B cell (primary cell): ENCODE data around the gene SLC39A7. TPM values are rescaled to one million over a fixed set of nuclear protein-coding genes. Genes with fewer than 3 reads are reported as not detected.

Experiments used
- ATAC-seq: fragments of 200-7000 bp; cut with Tn5 transposase; one replicate; pipeline ENCODE4 v1.10.0; 2021; ENCODE audit warnings: low read depth, mild to moderate bottlenecking, moderate number of reproducible peaks, moderate library complexity
- CTCF ChIA-PET: fragments of 350-600 bp; sonication (Branson Sonifier 250); formaldehyde crosslinking; loops from one replicate; lab custom pipeline; 2021; ENCODE audit warnings: antibody characterized with exemption, inconsistent platforms; lab: Charles Lee
- POLR2A ChIA-PET: fragments of 350-600 bp; sonication (Branson Sonifier 250); formaldehyde crosslinking; loops from one replicate; lab custom pipeline; 2021; ENCODE audit warnings: antibody characterized with exemption; lab: Charles Lee
- DNase-seq: peaks from one replicate; pipeline ENCODE4 v3.0.0; 2013
- H2AFZ ChIP-seq: 2 replicates; pipeline ENCODE4 v1.6.1; 2012; ENCODE audit warnings: mild to moderate bottlenecking, low read depth, low read length; ENCODE audit not compliant: insufficient read depth, poor library complexity, severe bottlenecking
- H3K27ac ChIP-seq, 2 donors: 1 replicate in 1 of 2; 2 replicates in 1 of 2; pipeline ENCODE4 v1.5.1; 2012 to 2013; ENCODE audit warnings: low read length in 2 of 2, mild to moderate bottlenecking in 2 of 2, moderate library complexity in 1 of 2
- H3K27me3 ChIP-seq, 4 experiments: fragments of 200-600 bp in 1 of 4; sonication (generic) in 1 of 4; replicated peaks in 1 of 4; 1 replicate in 2 of 4; 2 replicates in 2 of 4; pipeline versions ENCODE4 v1.6.1 to v1.7.0; 2013 to 2016; ENCODE audit warnings: low read length in 3 of 4, mild to moderate bottlenecking in 2 of 4, mixed read lengths in 1 of 4, moderate library complexity in 1 of 4; ENCODE audit not compliant: insufficient read depth in 4 of 4, control insufficient read depth in 3 of 4; ENCODE audit errors: control extremely low read depth in 1 of 4
- H3K36me3 ChIP-seq, 2 experiments: replicated peaks in 1 of 2; 1 replicate in 1 of 2; 2 replicates in 1 of 2; pipeline versions ENCODE4 v1.6.1 to v1.7.1; 2013; ENCODE audit warnings: low read length in 1 of 2; ENCODE audit not compliant: insufficient read depth in 2 of 2, control insufficient read depth in 1 of 2; ENCODE audit errors: control extremely low read depth in 1 of 2, extremely low read depth in 1 of 2
- H3K4me1 ChIP-seq, 2 donors: fragments of 200-600 bp in 1 of 2; sonication (generic) in 1 of 2; 1 replicate in 1 of 2; 2 replicates in 1 of 2; pipeline versions ENCODE4 v1.5.1 to v1.6.1; 2013 to 2017; ENCODE audit warnings: low read length in 2 of 2; ENCODE audit not compliant: control insufficient read depth in 2 of 2, insufficient read depth in 2 of 2
- H3K4me2 ChIP-seq: replicated peaks from 2 replicates; pipeline ENCODE3; 2012; ENCODE audit warnings: mild to moderate bottlenecking, low read depth, low read length; ENCODE audit not compliant: poor library complexity, severe bottlenecking
- H3K4me3 ChIP-seq, 5 experiments: fragments of 200-600 bp in 1 of 5; sonication (generic) in 1 of 5; 1 replicate in 3 of 5; 2 replicates in 2 of 5; pipeline versions ENCODE4 v1.5.1 to v1.7.0; 2011 to 2016; ENCODE audit warnings: low read length in 4 of 5, mild to moderate bottlenecking in 4 of 5, low read depth in 2 of 5, control low read depth in 1 of 5, moderate library complexity in 1 of 5; ENCODE audit not compliant: insufficient read depth in 1 of 5; ENCODE audit errors: control extremely low read depth in 1 of 5, extremely low read depth in 1 of 5
- H3K79me2 ChIP-seq: fragments of 200-600 bp; sonication (generic); one replicate; pipeline ENCODE4 v1.6.0; 2016; ENCODE audit warnings: low read length; ENCODE audit not compliant: control insufficient read depth, insufficient read depth
- H3K9ac ChIP-seq: fragments of 200-600 bp; sonication (generic); 2 replicates; pipeline ENCODE4 v1.6.1; 2017; ENCODE audit warnings: mild to moderate bottlenecking, low read length, moderate library complexity
- H3K9me3 ChIP-seq, 3 donors: one replicate each; pipeline versions ENCODE4 v1.6.1 to v1.7.1; 2013; ENCODE audit warnings: low read length in 2 of 3; ENCODE audit not compliant: control insufficient read depth in 2 of 3, insufficient read depth in 1 of 3; ENCODE audit errors: control extremely low read depth in 1 of 3
- H4K20me1 ChIP-seq: 2 replicates; pipeline ENCODE4 v1.6.0; 2012; ENCODE audit warnings: mild to moderate bottlenecking, low read length; ENCODE audit not compliant: insufficient read depth, control insufficient read depth, poor library complexity, severe bottlenecking
- H3K27ac Mint-ChIP-seq: one replicate; pipeline ENCODE4 v1.8.0; 2021; ENCODE audit warnings: mixed read lengths
- H3K27me3 Mint-ChIP-seq: one replicate; pipeline ENCODE4 v1.8.0; 2021; ENCODE audit warnings: mixed read lengths
- H3K4me1 Mint-ChIP-seq: one replicate; pipeline ENCODE4 v1.8.0; 2021; ENCODE audit warnings: mixed read lengths
- H3K4me3 Mint-ChIP-seq: one replicate; pipeline ENCODE4 v1.8.0; 2021; ENCODE audit warnings: mixed read lengths
- H3K9me3 Mint-ChIP-seq: one replicate; pipeline ENCODE4 v1.8.0; 2022; ENCODE audit warnings: mixed read lengths; ENCODE audit not compliant: insufficient read depth
- EZH2 ChIP-seq: IDR thresholded peaks from 2 replicates; pipeline ENCODE4 v1.6.1; 2012; ENCODE audit warnings: borderline replicate concordance, low read depth, mild to moderate bottlenecking, moderate library complexity, low read length; ENCODE audit not compliant: insufficient read depth, poor library complexity, severe bottlenecking
- whole genome bisulfite sequencing: methylation state at CpG from one replicate; pipeline ENCODE4 v1.1.5; 2013; ENCODE audit warnings: missing lambda C conversion rate; ENCODE audit not compliant: insufficient coverage; 5-methylcytosine and 5-hydroxymethylcytosine counted together
- intact Hi-C: fragments of 100-400 bp; cut with micrococcal nuclease; formaldehyde crosslinking; loops from one replicate; pipeline ENCODE4 v1.10.0; 2022
- polyA plus RNA-seq: library from polyadenylated mRNA; depleted of rRNA; stranded (reverse); fragments of >200 nt; gene quantifications from 2 replicates; pipeline ENCODE4 v1.2.3, GENCODE V29; 2012
- total RNA-seq, 2 donors: library from RNA; stranded (reverse); fragments of 120-200 nt in 1 of 2; gene quantifications; 1 replicate in 1 of 2; 2 replicates in 1 of 2; pipeline versions ENCODE4 v1.2.3 to v1.2.4, GENCODE V29; 2013 to 2022
- TF ChIP-seq, protein P1 (sequence below): fragments of 200-600 bp; IDR thresholded peaks from one replicate; pipeline ENCODE4 v1.8.0; 2022; ENCODE audit warnings: antibody characterized with exemption, mild to moderate bottlenecking

The SLC39A7 gene
- total and polyA plus RNA-seq, 2 donors (not counting 1 experiment from before 2014, with no cell fraction given), result 18.7 to 29.6 TPM

DNA sequence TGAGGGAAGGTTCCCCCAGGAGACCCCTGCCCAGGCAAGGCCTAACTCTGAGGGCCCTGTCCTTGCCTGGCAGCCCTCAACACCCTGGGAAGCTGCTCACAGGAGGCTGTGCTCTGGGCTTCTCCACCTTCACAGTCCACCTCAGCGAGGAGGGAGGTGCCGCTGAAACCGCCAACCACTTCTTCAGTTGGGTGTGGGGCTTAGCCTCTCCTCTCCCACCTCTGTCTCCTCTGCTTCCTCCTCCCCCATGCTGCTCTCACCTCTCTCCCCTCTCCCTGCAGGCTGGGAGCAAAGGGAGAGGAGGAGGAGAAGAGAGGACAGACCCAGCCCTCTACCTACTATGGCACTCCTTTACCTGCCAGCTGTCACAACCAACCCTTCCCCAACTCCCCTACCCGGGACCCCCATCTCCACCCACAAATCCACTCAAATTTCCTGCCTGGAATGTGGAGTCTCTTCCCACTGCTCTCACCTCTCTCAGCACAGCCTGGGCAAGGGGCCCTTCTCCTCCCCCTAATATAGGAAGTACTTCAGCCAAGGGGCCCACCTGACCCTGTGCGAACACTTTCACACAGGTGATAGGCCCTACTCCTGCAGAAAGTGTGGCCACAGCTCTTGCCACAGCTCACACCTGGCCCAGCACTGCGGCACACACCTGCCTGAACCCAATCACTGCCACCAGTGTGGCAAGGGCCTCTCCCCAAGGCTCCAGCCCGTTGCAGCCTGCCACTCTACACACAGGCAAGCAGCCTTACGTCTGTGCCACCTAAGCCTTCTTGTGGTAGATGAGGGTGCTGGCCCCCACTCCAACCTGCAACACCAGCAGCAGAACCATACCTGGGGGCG is 14.8 kb downstream of the SLC39A7 start:
- no peak overlapping the region for H3K9ac ChIP-seq
- no peak for ATAC-seq
- no peak overlapping the region for H3K4me3 ChIP-seq
- Mint-ChIP-seq H3K9me3 (no peaks in the 10 kb centered on the region), H3K27me3 (peaks cover 46% of the 10 kb centered on the region), H3K4me3 (no peak overlapping the region), H3K4me1 (peaks cover 19% of the 10 kb centered on the region), H3K27ac (no peak overlapping the region)
- no peak overlapping the region for H3K27ac ChIP-seq
- no peak overlapping the region for H3K4me2 ChIP-seq
- CTCF ChIA-PET, result no interaction called here
- WGBS, result 91% methylated on average over 4 of the region's 9 CpGs
- intact Hi-C loops, result no loop called here
- H3K79me2 ChIP-seq, result no peaks in the 10 kb centered on the region
- TF ChIP-seq EZH2, result no peak
- TF ChIP-seq, protein P1, sequence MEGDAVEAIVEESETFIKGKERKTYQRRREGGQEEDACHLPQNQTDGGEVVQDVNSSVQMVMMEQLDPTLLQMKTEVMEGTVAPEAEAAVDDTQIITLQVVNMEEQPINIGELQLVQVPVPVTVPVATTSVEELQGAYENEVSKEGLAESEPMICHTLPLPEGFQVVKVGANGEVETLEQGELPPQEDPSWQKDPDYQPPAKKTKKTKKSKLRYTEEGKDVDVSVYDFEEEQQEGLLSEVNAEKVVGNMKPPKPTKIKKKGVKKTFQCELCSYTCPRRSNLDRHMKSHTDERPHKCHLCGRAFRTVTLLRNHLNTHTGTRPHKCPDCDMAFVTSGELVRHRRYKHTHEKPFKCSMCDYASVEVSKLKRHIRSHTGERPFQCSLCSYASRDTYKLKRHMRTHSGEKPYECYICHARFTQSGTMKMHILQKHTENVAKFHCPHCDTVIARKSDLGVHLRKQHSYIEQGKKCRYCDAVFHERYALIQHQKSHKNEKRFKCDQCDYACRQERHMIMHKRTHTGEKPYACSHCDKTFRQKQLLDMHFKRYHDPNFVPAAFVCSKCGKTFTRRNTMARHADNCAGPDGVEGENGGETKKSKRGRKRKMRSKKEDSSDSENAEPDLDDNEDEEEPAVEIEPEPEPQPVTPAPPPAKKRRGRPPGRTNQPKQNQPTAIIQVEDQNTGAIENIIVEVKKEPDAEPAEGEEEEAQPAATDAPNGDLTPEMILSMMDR, result no peak
- POLR2A ChIA-PET, result no interaction called here
- H2AFZ ChIP-seq, result no peak overlapping the region
- peaks cover 0 to 8% (median 0%) of the 10 kb centered on the region in 3 donors for H3K9me3 ChIP-seq
- H4K20me1 ChIP-seq, result no peaks in the 10 kb centered on the region
- DNase-seq, result no peak
- peaks cover 14 to 15% of the 10 kb centered on the region in 2 donors for H3K4me1 ChIP-seq
- H3K36me3 ChIP-seq, result peaks cover 0 to 10% of the 10 kb centered on the region in 2 experiments
- peaks cover 0 to 44% (median 12%) of the 10 kb centered on the region in 4 experiments for H3K27me3 ChIP-seq

- H3K4me2 ChIP-seq, result no peak overlapping the region
- H3K36me3 ChIP-seq, result peaks cover 0 to 6% of the 10 kb centered on the region in 2 experiments
- no peaks in the 10 kb centered on the region for H4K20me1 ChIP-seq
- peaks cover 0 to 44% (median 13%) of the 10 kb centered on the region in 4 experiments for H3K27me3 ChIP-seq
- no peak overlapping the region for H3K9ac ChIP-seq
- peaks cover 14 to 15% of the 10 kb centered on the region in 2 donors for H3K4me1 ChIP-seq
- DNase-seq (no peak), ATAC-seq (no peak)
- peaks cover 48% of the 10 kb centered on the region for H3K27me3 Mint-ChIP-seq
- ChIA-PET POLR2A (no interaction called here), CTCF (no interaction called here)
- H3K4me1 Mint-ChIP-seq, result peaks cover 19% of the 10 kb centered on the region
- H3K9me3 Mint-ChIP-seq, result no peaks in the 10 kb centered on the region
- peaks cover 0 to 8% (median 0%) of the 10 kb centered on the region in 3 donors for H3K9me3 ChIP-seq
- no peak for TF ChIP-seq EZH2
- TF ChIP-seq, protein P1, result no peak
- H3K79me2 ChIP-seq, result no peaks in the 10 kb centered on the region
- no peak overlapping the region for H3K4me3 ChIP-seq
- H2AFZ ChIP-seq, result no peak overlapping the region
- intact Hi-C loops, result no loop called here
- H3K4me3 Mint-ChIP-seq, result no peak overlapping the region
- no peak overlapping the region for H3K27ac Mint-ChIP-seq
- no peak overlapping the region for H3K27ac ChIP-seq
- WGBS, result 98% methylated on average over 4 of the region's 4 CpGs
These were observed 15.5 kb downstream of the SLC39A7 start for GRCh38 chr6:33216117-33216649.
